Muscle of leg (tissue), 11 donors: ENCODE measurements around the gene RGS3. TPM values are rescaled to one million over a fixed set of nuclear protein-coding genes. Genes with fewer than 3 reads are reported as not detected.
A peak's percentile ranks its signal among the peaks of the same experiment; 100 is the strongest.

Experiments
- DNase-seq: peaks from one replicate; pipeline ENCODE4 v3.0.0; 2013
- H3K27ac ChIP-seq: one replicate; pipeline ENCODE4 v1.5.1; 2013; ENCODE audit warnings: mild to moderate bottlenecking, low read length, control low read depth
- H3K27me3 ChIP-seq: one replicate; pipeline ENCODE4 v1.6.1; 2013; ENCODE audit warnings: low read length; ENCODE audit not compliant: control insufficient read depth, insufficient read depth
- H3K36me3 ChIP-seq: one replicate; pipeline ENCODE4 v1.6.1; 2013; ENCODE audit warnings: low read length; ENCODE audit not compliant: control insufficient read depth, insufficient read depth
- H3K4me1 ChIP-seq: one replicate; pipeline ENCODE4 v1.6.1; 2013; ENCODE audit warnings: low read length; ENCODE audit not compliant: control insufficient read depth, insufficient read depth
- H3K4me3 ChIP-seq: one replicate; pipeline ENCODE4 v1.5.1; 2013; ENCODE audit warnings: low read length, control low read depth
- H3K9me3 ChIP-seq: replicated peaks from 2 replicates; pipeline ENCODE4 v1.6.1; 2013; ENCODE audit warnings: low read depth, low read length; ENCODE audit not compliant: control insufficient read depth
- WGBS: methylation state at CpG from one replicate; pipeline ENCODE4 v1.1.5; 2013; ENCODE audit warnings: missing lambda C conversion rate; ENCODE audit not compliant: insufficient coverage; 5-methylcytosine and 5-hydroxymethylcytosine counted together
- polyA plus RNA-seq, 8 donors: library from polyadenylated mRNA; unstranded; fragments of 120-200 nt; gene quantifications; one replicate each; pipeline versions ENCODE4 v1.2.1 to v1.2.3, GENCODE V29; 2013; ENCODE audit warnings: inconsistent platforms in 1 of 8, low replicate concordance in 1 of 8; ENCODE audit not compliant: insufficient read length in 8 of 8, insufficient read depth in 1 of 8
- total RNA-seq: library from RNA; stranded (reverse); fragments of 120-200 nt; gene quantifications from one replicate; pipeline ENCODE4 v1.2.4, GENCODE V29; 2013

The RGS3 gene
- total and polyA plus RNA-seq, 9 donors: 38.0 to 63.3 (median 49.1) TPM

- Histone ChIP-seq H3K9me3 (no peaks in the 10 kb centered on the region), H3K4me3 (no peak overlapping the region), H3K27me3 (no peaks in the 10 kb centered on the region), H3K4me1 (peaks cover 26% of the 10 kb centered on the region), H3K36me3 (peaks cover 7% of the 10 kb centered on the region), H3K27ac (no peak overlapping the region)
- DNase-seq: no peak
- WGBS: 90% methylated on average over 13 of the region's 19 CpGs
Observed at GRCh38 chr9:113507256-113507655, 43.7 kb downstream of the RGS3 start.

- H3K27ac ChIP-seq: no peak overlapping the region
- 63% methylated on average over 7 of the region's 10 CpGs for WGBS
- no peaks in the 10 kb centered on the region for H3K9me3 ChIP-seq
- H3K4me1 ChIP-seq: peaks cover 26% of the 10 kb centered on the region
- no peaks in the 10 kb centered on the region for H3K27me3 ChIP-seq
- no peak overlapping the region for H3K4me3 ChIP-seq
- H3K36me3 ChIP-seq: peaks cover 7% of the 10 kb centered on the region
- peak; percentile 28 for DNase-seq
Observed at GRCh38 chr9:113508111-113508749, 44.7 kb downstream of the RGS3 start.

GRCh38 chr9:113509463-113509862 is 45.9 kb downstream of the RGS3 start:
- H3K27me3 ChIP-seq: no peaks in the 10 kb centered on the region
- 87% methylated on average over 3 of the region's 7 CpGs for WGBS
- no peak overlapping the region for H3K4me3 ChIP-seq
- DNase-seq: no peak
- H3K9me3 ChIP-seq: no peaks in the 10 kb centered on the region
- H3K36me3 ChIP-seq: peaks cover 7% of the 10 kb centered on the region
- H3K4me1 ChIP-seq: peaks cover 16% of the 10 kb centered on the region
- no peak overlapping the region for H3K27ac ChIP-seq

- Histone ChIP-seq H3K4me3 (no peak overlapping the region), H3K4me1 (peaks cover 11% of the 10 kb centered on the region), H3K36me3 (peaks cover 11% of the 10 kb centered on the region), H3K9me3 (no peaks in the 10 kb centered on the region), H3K27me3 (no peaks in the 10 kb centered on the region), H3K27ac (no peak overlapping the region)
- DNase-seq: no peak
- 65% methylated on average over 5 of the region's 6 CpGs for WGBS
Observed at GRCh38 chr9:113511047-113511521, 47.6 kb downstream of the RGS3 start.

GRCh38 chr9:113511856-113512761 is 48.6 kb downstream of the RGS3 start:
- WGBS: 72% methylated on average over 8 of the region's 10 CpGs
- Histone ChIP-seq H3K36me3 (peaks cover 8% of the 10 kb centered on the region), H3K27ac (no peak overlapping the region), H3K9me3 (no peaks in the 10 kb centered on the region), H3K4me3 (no peak overlapping the region), H3K27me3 (no peaks in the 10 kb centered on the region), H3K4me1 (peaks cover 11% of the 10 kb centered on the region)
- DNase-seq: no peak

GRCh38 chr9:113513111-113513510 is 49.6 kb downstream of the RGS3 start:
- no peak for DNase-seq
- Histone ChIP-seq H3K9me3 (no peaks in the 10 kb centered on the region), H3K4me1 (peaks cover 8% of the 10 kb centered on the region), H3K36me3 (peaks cover 12% of the 10 kb centered on the region), H3K4me3 (no peak overlapping the region), H3K27me3 (no peaks in the 10 kb centered on the region), H3K27ac (no peak overlapping the region)
- WGBS: no CpG with 5 or more reads among the region's 8 CpGs

GRCh38 chr9:113513536-113513935 is 50.0 kb downstream of the RGS3 start:
- WGBS: 88% methylated on average over 1 of the region's 2 CpGs
- Histone ChIP-seq H3K27ac (no peak overlapping the region), H3K36me3 (peaks cover 12% of the 10 kb centered on the region)

GRCh38 chr9:113514061-113514460 is 50.5 kb downstream of the RGS3 start:
- H3K4me1 ChIP-seq: no peaks in the 10 kb centered on the region

More at GRCh38 chr9:113513536-113513935, 50.0 kb downstream of the RGS3 start:
- H3K27me3 ChIP-seq: no peaks in the 10 kb centered on the region
- H3K4me3 ChIP-seq: no peak overlapping the region
- no peak for DNase-seq
- H3K4me1 ChIP-seq: peaks cover 4% of the 10 kb centered on the region
- H3K9me3 ChIP-seq: no peaks in the 10 kb centered on the region

GRCh38 chr9:113514748-113515147 is 51.2 kb downstream of the RGS3 start:
- H3K36me3 ChIP-seq: peaks cover 12% of the 10 kb centered on the region
- no peaks in the 10 kb centered on the region for H3K4me1 ChIP-seq
- DNase-seq: no peak

More at GRCh38 chr9:113514061-113514460, 50.5 kb downstream of the RGS3 start:
- no peak overlapping the region for H3K27ac ChIP-seq
- no peaks in the 10 kb centered on the region for H3K9me3 ChIP-seq
- 90% methylated on average over 11 of the region's 12 CpGs for WGBS
- no peak overlapping the region for H3K4me3 ChIP-seq
- no peaks in the 10 kb centered on the region for H3K27me3 ChIP-seq
- DNase-seq: no peak
- H3K36me3 ChIP-seq: peaks cover 12% of the 10 kb centered on the region

GRCh38 chr9:113515862-113516261 is 52.3 kb downstream of the RGS3 start:
- Histone ChIP-seq H3K27ac (no peak overlapping the region), H3K36me3 (peaks cover 12% of the 10 kb centered on the region), H3K9me3 (no peaks in the 10 kb centered on the region), H3K4me1 (no peaks in the 10 kb centered on the region), H3K27me3 (no peaks in the 10 kb centered on the region), H3K4me3 (no peak overlapping the region)
- no peak for DNase-seq
- WGBS: 67% methylated on average over 2 of the region's 4 CpGs

More at GRCh38 chr9:113514748-113515147, 51.2 kb downstream of the RGS3 start:
- H3K4me3 ChIP-seq: no peak overlapping the region
- no peak overlapping the region for H3K27ac ChIP-seq
- 86% methylated on average over 2 of the region's 6 CpGs for WGBS
- H3K27me3 ChIP-seq: no peaks in the 10 kb centered on the region
- H3K9me3 ChIP-seq: no peaks in the 10 kb centered on the region
